ENCODE data around the gene SPATA46.

Gene SPATA46

GRCh38 chr1:162375463-162375862 lies 1.2 kb downstream of the SPATA46 start:
- in situ Hi-C loops (cut with MboI; ENCODE audit: low sequenced_read_pairs) = no loop called here

GRCh38 chr1:162374406-162374805 lies 2.2 kb downstream of the SPATA46 start:
- in situ Hi-C loops (cut with MboI; ENCODE audit: low sequenced_read_pairs) = no loop called here

DNA sequence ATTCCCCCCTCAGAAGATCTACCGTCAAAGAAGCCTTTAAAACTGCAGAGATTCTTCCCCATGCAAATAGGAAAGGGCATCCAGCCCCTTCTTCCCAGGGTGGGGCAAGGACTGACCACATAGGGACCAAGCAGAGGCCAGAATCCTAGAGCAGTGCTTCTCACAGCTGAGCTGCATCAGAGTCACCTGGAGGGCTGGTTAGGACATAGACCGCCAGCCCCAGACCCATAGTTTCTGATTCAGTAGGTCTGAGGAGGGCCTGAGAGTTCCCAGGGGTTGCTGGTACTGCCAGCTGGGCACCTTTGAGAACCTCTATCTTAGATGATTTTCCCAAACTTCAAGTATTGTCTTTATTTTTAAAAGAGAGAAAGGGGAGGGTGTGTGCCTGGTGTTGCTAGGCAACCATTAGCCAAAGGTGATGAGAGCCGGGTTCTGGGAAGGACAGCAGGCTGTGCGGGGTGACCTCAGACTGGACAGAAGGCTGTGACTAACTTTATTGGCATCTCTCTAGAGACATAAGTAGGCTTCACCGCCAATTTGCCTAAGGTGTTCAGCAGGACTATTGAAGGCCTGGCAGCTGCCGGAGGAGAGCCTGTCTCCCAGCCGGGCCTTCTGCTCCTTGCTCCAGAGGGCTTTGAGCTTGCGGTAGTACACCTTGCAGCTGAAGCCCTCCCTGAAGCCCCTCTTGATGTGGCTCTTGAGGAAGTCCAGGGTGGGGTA lies 3.0 kb downstream of the SPATA46 start:
- in situ Hi-C loops (cut with MboI; ENCODE audit: low sequenced_read_pairs) = no loop called here

DNA sequence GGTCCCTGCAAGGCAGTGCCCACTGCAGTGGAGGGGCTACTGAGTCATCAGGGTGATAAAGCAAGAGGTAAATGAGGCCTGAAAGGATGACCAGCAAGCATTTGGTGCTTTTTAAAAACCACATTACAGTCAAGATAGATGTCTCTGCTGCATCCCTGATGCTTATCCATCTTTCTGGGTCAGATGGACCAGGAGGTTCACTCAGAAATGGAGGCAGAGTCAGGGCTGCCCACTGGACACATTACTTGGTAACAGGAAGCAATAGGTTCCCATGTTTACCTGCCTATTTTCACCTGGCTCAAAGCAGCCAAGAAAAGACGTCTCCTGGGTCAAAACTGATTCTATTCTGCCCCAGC lies 3.6 kb downstream of the SPATA46 start:
- in situ Hi-C loops (cut with MboI; ENCODE audit: low sequenced_read_pairs) = no loop called here

DNA sequence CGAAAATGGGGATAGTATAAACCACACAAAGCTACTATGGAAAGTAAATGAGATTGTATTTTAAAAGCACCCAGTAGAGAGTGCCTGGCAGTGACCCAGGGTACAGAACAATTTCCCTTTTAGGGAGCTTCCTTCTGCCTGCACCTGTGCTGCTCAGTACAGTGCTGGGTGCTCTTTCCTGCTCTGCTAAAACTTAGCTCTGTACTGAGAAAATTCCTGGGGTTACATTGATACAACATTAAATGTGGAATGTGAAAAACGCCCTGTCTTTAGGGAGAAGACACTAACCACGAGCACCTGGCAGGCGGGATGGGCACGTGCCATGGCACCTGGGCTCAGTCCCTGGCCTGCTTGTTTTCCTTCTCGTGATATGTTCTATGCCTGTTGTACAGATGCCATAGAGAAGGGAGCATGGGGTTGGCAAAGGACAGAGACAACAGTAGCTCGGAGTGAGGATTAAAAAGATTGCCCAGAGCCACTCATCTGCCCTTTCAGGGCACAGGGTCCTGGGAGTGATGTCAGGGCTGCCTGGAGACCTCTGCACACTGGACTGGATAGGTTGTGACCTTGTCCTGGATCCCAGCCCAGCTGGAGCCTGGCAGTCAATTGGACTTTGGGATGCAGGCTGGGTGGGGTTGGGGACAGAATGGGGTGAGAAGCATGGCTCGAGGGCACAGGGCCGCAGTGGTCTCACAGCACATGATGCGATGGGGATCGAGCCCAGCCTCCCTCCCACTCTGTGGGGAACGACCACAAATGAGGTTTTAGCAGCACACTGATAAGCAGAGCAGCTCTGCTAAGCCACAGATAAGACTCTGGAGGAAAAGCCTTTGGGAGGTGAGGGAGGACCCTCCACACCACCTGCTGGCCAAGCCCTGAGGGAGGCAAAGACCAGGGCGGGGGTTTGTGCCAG lies 4.2 kb downstream of the SPATA46 start:
- in situ Hi-C loops (cut with MboI; ENCODE audit: low sequenced_read_pairs) = no loop called here

DNA sequence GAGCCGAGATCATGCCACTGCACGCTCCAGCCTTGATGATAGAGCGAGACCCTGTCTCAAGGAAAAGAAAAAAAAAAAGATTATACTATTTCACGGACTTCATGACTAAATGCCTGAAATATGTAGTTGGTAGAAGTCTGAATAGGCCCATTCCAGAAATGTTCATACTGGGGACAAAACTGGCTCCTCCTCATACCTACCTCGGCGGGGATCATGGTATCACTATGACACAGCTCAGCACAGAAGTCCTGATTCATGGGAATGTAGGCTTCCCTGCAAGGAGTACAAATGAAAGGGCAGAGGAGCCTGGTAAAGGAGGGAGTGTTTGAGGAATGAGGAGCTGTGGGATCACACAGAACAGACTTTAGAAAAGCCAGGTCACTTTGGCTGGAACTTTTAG lies 5.0 kb downstream of the SPATA46 start:
- in situ Hi-C loops (cut with MboI; ENCODE audit: low sequenced_read_pairs) = no loop called here

GRCh38 chr1:162370721-162371120 lies 5.9 kb downstream of the SPATA46 start:
- in situ Hi-C loops (cut with MboI; ENCODE audit: low sequenced_read_pairs) = no loop called here

- in situ Hi-C loops (cut with MboI; ENCODE audit: low sequenced_read_pairs) = no loop called here
Measured at GRCh38 chr1:162370161-162370560, 6.5 kb downstream of the SPATA46 start.

DNA sequence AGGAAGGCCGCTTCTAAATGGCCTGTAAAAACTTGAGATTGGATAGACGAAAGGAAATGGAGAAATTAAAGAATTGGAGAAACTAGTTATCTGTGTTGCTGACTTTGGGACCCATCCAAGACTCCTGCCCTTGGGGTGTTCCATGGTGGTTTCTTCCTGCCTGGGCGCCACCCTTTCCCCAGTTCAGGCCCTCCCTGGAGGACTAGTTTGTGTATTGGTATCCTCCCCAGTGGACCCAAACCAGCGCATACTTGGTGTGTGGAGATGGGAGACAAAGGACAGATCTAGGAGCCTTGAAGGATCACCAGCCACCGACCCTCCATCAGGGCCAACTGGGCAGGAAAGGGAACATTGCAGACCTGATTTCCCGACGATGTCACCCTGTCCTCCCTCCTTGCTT lies 7.1 kb downstream of the SPATA46 start:
- in situ Hi-C loops (cut with MboI; ENCODE audit: low sequenced_read_pairs) = no loop called here

DNA sequence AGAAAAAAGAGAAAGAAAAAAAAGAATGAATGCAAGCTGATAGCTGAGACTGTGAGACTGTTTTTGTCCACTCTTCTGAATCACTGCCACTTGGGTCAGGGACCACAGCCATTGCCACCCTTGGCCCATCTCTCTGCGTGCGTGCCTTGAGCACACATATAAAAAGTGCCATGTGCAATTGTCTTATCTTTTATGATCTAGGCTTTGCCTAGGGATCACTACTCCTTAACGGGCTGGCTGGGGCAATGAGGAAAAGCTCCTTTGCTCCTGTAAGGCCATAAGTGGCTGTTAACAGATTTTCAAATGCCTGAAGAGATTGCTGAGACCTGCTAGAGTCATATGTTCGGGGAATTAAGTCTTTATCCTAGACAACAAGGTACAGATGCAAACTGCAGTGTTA lies 8.2 kb downstream of the SPATA46 start:
- in situ Hi-C loops (cut with MboI; ENCODE audit: low sequenced_read_pairs) = no loop called here

- in situ Hi-C loops (cut with MboI; ENCODE audit: low sequenced_read_pairs) = no loop called here
Measured at GRCh38 chr1:162367772-162368171, 8.9 kb downstream of the SPATA46 start.

GRCh38 chr1:162367073-162367472 lies 9.6 kb downstream of the SPATA46 start:
- in situ Hi-C loops (cut with MboI; ENCODE audit: low sequenced_read_pairs) = no loop called here

- in situ Hi-C loops (cut with MboI; ENCODE audit: low sequenced_read_pairs) = no loop called here
Measured at GRCh38 chr1:162366671-162367070, 10.0 kb downstream of the SPATA46 start.

- in situ Hi-C loops (cut with MboI; ENCODE audit: low sequenced_read_pairs) = no loop called here
Measured at GRCh38 chr1:162366149-162366548, 10.5 kb downstream of the SPATA46 start.

GRCh38 chr1:162365284-162366020 lies 11.2 kb downstream of the SPATA46 start:
- in situ Hi-C loops (cut with MboI; ENCODE audit: low sequenced_read_pairs) = no loop called here

DNA sequence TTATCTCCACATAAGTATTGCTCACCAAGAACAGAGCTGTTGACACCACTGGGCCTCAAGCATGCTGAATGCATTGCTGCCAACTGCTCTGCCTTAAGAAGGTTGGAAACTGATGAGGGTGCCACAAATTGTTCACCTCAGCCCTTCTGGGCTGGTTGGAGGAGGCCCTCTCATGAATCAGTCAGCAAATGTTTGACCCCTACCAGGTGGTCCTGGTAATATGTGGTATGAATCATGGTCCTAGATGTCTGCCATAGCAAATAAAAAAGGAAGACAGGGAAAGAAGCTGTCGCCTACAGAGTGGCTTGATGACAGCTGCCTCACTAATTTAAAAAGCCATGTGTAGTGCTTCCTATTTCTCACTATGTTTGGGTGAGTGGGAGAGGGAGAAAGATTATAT lies 12.2 kb downstream of the SPATA46 start:
- in situ Hi-C loops (cut with MboI; ENCODE audit: low sequenced_read_pairs) = no loop called here

- in situ Hi-C loops (cut with MboI; ENCODE audit: low sequenced_read_pairs) = no loop called here
Measured at GRCh38 chr1:162363823-162364222, 12.8 kb downstream of the SPATA46 start.

DNA sequence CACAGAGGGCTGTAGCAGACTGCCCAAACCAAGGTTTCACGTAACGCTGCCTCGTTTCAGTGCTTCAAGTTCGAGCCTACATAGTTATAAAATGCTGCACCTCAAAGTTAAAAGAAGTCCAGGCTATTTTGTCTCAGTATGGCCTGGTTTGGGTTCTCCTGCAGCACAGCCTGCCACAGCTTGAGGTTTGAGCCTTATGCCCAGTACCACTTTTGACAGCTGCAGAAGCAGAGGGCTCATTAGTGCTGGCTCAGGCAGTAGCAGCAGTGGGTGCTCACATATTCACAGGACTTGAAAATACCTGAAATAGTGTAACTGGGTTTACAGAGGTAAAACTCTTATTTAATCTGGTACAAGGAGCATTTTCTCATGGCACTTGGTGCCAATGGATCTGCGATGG lies 15.3 kb downstream of the SPATA46 start:
- in situ Hi-C loops (cut with MboI; ENCODE audit: low sequenced_read_pairs) = no loop called here

DNA sequence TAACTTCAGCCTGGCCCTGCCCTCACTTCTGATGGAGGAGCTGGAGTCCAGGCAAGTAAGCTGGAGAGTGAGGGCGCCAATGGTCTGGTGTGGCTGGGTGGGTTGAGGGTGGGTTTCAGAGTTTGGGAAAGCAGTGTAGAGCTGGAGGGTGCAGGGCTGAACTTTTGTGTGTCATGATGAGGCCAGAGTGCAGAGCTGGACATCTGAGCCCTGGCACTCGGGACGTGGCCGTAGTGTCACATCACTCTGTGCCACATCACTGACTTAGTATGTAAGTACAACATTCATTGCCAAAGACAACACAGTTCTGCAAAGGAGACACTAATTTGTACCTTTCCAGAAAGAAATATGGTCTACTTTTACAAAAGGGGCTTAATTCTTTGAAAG lies 15.8 kb downstream of the SPATA46 start:
- in situ Hi-C loops (cut with MboI; ENCODE audit: low sequenced_read_pairs) = no loop called here

DNA sequence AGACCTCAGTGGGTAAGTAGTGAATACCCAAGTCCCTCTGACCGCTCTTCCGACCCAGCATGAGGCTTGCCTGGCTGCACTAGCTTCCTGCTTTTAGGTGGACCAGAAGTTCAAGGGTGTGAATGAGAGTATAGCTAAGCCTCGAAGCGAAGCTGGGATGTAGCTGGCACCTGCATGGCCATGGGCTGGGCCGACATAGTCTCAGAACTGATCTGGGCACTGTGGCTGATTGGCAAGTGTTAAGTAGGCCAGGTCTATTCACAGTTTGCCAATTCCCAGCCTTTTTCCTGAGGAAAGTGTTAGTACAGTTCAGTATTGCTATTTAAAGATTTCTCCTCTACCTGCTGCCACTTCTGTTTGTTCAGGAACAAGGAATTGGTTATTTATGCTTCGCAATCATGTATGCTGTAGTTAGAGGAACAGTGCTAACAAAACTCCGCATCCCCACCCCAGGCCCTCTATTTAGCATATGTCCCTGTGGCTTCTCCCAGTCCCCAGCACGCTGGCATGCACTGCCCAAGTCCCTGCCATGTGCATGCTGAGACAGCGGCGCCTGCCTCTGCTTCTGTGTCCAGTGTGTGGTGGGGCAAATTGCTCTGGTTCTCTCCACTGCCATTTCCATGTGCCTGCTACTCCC lies 16.3 kb downstream of the SPATA46 start:
- in situ Hi-C loops (cut with MboI; ENCODE audit: low sequenced_read_pairs) = no loop called here

All from hTERT RPE-1 (cell line).